ENCODE data around the gene PRPSAP1.
"Not testable (repeated sequence)": the region's sequence is repeated elsewhere in the genome, so short reads cannot be mapped to it uniquely, and the experiment has no call there.

Gene PRPSAP1

DNA sequence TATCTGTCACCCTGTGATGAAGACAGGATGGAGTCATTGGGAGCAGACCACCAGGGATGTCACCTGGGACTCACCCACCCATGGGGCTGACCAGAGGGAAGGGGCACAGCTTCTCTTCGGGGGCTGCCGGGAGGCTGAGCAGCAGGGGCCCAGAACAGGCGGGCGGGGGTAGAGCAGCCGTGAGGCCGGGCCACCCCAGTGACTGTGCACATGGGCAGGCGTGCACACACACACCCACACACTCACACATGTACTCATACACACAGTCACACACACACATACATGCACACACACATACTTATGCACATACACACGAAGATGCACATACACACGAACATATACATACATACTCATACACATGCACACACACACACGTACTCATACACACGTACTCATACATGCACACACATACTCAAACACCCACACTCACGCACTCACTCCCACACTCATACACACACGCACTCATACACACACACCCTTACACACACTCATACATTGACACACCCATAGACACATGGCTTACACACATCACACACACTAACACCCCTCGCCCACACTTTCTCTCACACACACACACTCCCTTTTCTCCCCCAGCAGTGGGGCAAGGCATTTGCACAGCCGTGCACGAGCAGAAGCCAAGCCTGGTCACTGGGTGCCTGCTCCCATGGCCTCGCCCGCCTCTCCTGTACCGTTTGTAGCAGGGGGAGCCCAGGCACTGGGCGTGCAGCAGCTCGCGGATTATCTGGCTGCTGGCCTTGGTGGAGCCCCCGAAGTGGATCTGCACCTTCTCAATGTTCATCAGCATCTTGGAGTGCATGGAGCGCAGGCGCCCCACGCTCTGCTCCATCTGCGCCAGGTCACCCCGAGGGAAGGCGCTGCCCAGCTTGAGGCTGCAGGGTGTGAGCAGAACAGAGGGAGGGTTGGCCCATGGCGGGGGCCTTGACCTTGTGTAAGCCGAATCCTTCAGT lies 76.1 kb downstream of the PRPSAP1 start:
- no peak for DNase-seq (ENCODE audit: low read depth)

DNA sequence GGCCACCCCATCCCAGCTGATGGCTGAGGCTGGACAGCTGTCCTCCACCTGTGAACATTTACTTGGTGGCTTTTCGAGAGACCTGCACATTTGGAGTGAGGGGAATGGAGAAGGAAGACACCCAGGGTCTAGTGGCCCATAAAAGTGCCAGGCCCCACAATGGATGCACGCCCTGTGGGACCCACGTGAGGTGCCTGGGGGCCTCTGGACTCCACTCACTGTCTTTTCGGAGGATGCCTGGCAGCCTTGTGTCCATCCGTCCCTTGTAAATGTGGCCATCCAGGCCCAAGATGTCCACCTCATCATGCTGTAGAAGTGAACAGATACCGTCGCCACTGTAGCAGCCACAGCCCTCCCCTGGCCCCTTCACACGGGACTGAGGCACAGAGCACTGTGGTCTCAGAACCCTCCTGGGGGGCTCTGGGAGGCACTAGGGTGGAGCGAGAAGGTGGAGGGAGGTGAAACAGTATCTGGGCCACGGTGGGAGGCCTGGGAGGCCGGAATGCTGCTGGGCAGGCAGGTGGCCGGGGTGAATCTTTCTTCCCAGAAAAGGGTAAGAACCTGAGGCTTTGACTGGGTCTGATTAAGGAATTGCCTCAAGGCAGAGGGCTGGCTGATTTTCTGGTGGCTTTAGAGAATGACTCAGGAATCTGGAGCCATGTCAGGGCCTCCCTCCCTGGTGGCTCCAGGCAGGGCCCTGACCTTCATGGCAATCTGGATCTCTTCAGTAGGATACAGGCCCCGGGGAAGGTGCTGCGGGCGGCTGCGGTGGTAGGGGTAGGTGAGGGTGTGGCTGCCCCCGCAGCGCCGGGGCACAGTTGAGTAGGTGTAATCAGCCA lies 77.0 kb downstream of the PRPSAP1 start:
- DNase-seq (ENCODE audit: low read depth): peak; percentile 34

DNA sequence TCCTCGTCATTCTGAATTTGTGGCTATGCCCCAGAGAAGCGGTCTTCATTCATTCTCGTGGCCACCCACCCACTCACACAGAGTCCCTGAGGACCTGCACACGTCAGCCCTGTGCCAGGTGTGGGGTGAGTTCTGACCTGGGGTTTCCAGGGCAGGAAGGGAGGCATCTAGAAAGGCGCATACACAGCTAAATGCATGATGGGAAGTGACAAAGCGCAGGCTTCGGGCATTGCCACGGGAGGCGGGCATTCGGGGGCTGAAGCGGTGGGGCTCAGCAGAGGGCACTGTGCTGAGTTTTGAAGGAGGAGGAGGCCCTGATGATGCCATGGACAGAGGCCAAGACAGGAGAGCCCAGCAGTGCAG lies 77.7 kb downstream of the PRPSAP1 start:
- no peak for DNase-seq (ENCODE audit: low read depth)

DNA sequence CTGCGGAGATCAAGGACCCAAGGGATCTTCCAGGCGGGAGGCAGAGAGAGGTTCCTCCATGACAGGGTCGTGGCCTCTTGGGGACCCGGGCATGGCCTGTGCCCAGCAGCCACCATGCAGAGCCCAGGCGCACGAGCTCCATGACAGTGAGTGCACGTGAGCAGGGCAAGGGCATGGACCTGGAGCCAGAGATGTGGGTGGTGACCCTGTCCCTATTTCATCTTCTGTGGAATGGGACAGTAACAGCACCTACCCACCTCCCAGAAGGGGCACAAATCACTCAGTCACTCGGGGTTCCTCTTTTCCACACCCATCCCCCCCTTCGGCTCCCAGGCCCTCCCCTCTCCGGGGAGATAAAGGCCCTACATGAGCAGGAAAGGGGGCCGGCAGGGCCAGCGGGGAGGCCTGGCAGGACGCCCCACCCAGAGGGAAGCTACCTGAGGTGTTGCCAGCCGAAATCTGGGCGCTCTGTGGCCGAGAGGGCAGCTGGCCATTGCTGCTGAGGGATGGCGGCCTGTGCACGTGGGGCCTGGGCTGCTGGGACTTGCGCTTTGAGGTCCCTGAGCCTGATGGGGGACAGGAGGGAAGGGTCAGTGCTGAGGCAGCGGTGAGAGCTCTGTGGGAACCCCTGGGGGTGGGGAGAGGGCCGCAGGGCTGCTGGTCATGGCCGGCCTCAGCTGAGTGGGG lies 78.2 kb downstream of the PRPSAP1 start:
- no peak for DNase-seq (ENCODE audit: low read depth)

DNA sequence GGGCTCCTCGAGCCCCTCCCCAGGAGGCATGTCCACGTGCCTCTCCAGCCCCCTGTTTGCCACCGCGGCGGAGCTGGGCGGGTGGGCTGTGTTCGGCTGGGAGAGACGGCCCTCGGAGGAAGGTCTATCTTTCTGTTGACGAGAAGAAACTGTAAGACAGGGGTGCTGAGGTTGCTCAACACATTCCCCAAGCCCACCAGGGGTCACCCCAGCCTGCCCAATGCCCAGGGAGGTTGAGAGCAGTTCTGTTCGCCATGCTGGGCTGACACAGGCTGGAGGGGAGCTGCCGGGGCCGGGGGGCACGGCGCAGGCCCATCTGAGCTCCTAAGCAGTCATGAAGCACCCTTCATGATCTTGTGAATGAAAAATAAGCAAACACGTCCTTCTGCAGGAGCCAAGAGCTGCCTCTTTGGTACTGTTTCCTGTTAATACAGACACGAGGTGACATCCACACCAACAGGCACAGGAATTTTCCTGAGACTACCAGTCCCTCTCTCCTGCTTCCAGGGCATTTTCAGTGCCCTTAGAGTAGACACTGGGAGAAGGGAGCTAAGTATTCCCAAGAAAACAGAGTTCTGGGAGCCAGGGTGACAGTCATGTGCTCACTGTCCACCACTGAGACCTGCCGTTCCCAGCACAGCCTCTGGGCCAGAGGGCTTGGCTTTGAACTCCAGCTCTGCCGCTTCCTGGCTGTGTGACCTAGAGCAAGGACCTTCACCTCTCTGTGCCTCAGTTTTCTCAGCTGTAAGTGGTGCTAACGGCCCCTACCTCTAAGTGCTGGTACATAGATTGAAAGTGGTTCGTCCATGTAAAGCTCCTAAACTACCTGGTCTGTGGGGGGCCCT lies 79.4 kb downstream of the PRPSAP1 start:
- DNase-seq (ENCODE audit: low read depth): no peak

DNA sequence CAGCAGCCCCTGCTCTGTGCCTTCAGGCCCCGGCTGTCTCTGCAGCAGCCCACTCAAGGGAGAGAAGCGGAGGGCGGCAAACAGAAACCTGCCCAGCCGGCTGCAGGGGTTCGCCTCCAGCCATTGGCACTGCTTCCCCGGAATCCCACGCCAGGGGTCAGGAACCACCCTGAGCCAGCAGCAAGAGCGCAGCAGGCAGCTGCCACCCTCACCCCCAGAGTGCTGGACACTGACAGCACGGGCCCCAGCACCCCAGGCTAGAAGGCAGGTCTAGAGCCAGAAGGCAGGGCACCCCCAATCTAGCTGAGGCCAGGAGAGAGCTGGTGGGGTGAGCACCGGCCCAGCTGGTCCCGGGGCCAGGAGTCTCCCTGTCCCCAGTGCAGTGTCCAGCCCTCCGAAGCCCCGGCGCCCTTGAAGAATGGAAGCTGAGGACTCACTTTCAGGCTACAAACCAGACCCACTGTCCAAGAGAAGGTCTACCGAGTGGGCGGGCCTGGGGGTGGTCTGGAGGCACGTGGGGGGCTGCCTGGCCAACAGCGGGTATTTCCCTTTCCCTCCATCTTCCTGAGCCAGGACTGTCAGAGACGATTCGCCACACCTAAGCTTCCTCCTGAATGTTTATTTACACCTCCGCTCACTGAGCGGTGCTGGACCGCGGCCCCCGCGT lies 80.1 kb downstream of the PRPSAP1 start:
- no peak for DNase-seq (ENCODE audit: low read depth)

DNA sequence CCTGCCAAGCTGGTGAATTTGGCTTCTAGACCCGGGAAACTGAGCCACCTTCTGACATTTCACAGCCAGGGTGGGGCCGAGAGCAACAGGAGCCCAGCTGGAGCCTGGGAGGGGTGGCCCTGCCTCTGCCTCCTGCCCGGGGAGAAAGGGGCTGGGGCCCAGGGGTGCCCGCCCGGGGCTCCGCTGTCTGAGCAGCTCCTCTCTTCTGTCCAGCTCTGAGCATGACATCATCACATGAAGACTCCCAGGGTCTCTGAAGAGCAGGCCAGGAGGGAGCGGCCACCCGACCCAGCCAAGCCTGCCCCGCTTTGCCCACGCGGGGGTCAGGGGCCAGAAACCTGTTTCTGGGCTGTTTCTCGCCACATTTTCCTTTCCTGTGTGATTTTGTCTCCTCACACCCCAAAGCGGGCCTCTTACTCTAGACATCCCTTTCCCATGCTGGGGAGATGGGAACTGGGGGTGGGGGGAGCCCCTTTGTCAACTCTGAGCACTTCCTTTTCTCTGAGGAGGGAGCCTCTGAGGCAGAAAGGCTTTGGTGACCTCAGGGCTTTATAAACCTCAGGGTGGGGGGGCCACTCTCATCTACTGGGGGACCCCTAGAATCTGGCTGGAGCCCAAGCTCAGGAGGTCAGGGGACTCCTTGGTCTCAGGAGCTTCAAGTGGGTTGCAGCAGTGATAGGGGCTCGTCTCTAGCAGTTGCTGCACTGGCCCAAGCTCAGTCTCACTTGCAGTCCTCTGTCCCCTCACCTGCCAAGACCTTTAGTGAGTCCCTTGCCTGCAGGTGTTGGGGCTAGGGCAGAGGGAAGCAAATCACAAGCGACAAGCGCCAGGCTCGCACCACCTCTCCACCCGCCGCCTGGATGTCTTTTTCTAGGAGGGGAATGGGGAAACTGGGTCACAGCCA lies 80.9 kb downstream of the PRPSAP1 start:
- DNase-seq (ENCODE audit: low read depth): no peak

DNA sequence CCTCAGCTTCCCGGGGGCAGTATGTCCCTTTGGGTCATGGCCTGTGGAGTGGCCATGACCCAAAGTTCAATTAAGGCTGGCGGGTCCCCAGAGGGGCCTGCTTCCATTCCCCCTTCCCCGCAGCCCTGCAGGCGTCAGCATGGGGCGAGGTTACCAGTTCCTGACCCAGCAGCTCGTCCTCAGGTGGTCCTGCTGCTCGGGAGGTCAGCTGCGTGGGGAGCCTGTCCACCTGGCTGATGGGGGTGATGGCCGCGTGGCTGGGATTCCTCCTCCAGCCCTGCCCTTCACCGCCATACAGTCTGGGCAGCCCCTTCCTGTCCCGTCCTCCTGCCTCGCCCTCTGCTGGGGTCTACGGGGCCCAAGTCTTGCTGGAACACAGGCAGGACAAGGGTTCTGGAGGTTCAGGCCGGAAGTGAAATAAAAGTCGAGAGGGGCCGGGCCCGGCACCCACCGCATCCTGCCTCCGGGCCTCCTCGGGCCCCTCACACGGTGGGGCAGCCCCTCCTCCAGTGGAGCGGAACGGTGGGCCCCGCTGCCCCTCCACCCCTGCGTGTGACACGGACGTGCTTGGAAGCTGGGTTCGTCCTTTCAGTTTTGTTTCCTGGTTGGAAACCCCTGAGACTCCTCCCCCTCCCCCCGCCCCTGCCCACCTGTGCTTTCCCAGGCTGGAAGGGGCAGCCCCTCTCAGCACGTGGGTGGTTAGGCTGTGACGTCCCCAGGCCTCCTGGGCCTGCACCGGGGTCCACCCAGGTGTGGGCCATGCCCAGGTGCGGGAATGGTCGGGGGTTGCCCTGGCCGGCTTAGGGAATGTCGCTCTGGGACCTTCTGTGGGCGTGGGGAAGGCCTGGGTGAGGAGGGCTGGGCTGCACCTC lies 81.8 kb downstream of the PRPSAP1 start:
- no peak for DNase-seq (ENCODE audit: low read depth)

DNA sequence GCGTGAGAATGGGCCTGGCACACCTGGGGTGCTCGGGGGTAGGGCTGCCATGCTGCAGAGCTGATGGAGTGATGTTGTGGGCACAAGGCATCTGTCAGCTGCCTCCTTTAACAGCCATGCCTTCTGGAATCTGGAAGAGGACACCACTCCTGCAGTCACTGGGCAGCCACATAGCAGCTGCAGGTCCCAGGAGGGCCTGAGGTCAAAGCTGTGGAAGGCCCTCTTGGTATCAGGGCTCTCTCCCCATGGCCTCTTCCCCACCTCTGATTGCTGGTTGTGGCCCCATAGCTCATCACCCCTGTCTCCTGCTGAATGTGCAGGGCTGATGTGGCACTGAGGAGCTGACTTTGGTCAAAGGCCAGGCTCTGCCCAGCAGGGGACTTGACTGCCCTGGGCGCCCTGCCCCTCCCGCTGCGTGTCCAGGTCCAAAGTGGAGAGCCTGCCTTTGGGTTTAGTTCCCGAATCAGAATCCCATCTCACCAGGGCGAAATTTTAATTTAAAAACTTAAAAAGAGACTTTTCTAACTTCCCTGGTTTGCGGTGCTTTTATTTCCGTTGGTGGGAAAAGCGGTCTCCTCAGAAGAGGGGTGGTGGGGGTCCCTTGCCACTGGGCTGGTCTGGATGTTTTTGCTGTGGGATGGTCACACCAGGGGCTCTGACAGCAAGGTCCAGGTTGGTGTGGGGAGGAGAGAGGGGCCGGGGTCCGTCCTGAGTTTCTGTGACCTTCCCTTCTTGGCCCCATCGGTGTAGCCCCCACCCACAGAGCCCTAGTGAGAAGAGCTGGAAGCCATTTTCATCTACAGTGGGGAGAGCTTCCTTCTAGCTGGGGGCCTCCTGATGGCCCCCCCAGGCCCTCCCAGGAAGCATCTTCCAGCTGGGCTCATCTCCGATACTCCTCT lies 82.7 kb downstream of the PRPSAP1 start:
- DNase-seq (ENCODE audit: low read depth): no peak

DNA sequence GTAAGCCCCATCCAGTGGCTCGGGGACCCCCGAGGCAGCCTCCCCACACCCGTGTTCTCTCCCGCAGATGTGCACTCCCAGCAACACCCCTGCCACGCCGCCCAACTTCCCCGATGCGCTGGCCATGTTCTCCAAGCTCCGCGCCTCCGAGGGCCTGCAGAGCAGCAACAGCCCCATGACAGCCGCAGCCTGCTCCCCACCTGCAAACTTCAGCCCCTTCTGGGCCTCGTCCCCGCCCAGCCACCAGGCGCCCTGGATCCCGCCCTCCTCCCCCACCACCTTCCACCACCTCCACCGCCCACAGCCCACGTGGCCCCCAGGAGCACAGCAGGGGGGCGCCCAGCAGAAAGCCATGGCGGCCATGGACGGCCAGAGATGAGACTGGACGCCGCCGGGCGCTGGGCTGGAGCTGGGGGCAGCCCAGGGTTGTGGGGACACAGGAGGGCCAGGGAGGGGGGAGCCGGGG lies 83.6 kb downstream of the PRPSAP1 start:
- no peak for DNase-seq (ENCODE audit: low read depth)

DNA sequence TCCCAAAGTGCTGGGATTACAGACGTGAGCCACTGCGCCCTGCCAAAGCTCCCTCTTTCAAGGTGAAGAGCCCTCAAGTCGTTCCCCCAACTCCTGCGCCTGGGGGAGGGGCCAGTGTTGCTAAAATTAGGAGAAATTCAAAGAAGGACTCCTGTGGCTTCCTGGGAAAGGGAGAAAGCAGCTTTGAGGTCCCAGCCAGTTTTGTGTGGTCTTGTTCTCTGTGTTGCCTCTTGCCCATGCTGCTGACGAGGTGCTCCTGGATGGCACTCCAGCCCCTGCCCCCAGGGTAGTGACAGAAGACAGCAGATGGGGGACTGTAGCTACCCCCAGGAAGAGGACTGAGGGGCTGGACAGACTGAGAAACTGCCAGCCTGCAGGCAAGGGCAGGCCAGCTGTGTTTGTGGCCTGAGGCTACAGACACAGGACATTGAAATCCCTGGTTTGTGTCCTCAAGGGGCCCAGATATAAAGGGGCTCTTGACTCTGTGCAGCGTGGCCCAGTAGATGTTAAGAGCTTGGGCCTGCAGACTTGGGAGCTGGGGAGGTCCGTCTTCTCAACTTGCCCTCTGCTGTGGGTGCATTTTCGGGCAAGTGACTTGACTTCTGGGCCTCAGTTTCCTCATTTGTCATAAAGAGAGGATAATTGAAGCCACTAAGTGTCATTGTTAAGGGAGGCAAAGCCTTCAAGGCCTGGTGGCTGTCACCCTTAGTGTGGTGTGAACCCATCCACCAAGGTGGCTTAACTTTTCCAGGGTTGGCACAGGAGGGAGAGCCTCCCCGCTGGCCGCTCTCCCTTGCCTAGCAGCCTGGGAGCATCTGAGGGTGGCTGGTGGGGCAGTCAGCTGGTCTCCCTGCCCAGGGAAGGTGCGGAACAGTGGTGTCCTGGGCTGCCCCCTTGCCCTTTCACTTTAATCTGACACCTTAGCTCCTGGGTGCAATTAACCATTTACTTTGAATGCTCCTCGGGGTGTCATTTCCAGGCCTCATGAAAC lies 84.4 kb downstream of the PRPSAP1 start:
- DNase-seq (ENCODE audit: low read depth): no peak

DNA sequence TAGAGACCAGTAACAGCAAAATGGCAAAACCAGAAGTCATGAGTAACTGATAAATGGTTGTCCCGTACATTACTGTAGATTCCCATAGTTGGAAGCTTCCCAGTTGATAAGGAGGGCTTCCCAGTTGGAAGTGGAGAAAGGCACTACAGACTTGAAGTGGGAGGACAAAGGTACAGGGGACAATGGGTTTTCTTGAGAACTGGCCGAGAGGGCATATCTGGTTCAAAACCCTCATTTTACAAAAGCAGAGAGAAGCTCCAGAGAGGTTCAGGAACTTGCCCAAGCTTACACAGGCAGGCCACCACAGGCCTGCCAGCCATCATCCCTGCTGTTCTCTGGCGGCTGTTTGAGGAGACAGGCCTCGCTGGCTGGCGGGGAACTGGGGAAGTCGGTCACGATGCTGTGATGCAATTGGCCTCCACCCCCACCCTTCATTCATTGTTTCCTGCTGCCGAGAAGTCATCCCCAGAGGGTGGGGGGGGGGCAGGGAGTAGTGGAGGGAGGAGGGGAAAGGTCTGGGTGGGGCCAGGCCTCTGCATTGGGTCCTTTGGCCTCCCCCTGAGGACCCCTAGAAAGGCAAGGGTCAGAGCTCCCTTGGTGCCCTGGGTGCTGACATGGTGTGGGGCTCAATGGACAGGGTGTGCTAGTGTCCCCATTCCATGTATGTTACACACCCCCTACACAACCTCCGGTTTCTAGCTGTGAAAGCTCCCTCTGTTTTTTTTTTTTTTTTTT lies 85.5 kb downstream of the PRPSAP1 start:
- DNase-seq (ENCODE audit: low read depth): peak; percentile 82

DNA sequence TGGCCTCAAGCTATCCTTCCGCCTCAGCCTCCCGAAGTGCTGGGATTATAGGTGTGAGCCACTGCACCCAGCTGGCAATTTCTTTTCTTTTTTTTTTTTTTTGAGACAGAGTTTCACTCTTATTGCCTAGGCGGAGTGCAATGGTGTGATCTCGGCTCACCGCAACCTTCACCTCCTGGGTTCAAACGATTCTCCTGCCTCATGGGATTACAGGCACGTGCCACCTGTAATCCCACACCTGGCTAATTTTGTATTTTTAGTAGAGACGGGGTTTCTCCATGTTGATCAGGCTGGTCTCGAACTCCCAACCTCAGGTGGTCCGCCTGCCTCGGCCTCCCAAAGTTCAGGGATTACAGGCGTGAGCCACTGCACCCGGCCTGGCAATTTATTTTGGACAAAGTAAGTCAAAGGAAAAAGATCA lies 86.1 kb downstream of the PRPSAP1 start:
- DNase-seq (ENCODE audit: low read depth): not testable (repeated sequence)

DNA sequence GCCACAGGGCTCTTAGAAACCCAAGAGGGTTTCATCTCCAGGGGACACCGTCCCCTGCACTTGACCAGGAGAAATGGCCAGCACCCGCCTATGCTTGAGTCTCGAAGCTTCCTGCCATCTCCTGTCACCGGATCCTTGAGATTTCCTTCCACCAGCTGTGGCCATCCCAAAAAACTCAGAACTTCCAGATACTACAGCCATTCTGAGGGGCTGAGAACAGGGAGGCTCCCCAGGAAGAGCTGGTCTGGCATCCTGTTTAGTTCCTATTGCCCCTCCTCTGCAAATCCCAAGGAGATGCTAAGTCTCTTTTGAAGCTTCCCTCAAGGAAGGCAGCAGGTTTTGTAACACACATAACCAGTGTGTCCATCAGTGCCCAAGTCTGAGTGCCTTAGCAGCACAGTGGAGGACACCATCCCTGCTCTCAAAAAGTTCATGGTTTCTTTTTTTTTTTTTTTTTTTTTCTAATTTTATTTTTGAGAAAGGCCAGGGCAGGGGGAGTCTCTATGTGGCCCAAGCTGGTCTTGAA lies 86.6 kb downstream of the PRPSAP1 start:
- no peak for DNase-seq (ENCODE audit: low read depth)

DNA sequence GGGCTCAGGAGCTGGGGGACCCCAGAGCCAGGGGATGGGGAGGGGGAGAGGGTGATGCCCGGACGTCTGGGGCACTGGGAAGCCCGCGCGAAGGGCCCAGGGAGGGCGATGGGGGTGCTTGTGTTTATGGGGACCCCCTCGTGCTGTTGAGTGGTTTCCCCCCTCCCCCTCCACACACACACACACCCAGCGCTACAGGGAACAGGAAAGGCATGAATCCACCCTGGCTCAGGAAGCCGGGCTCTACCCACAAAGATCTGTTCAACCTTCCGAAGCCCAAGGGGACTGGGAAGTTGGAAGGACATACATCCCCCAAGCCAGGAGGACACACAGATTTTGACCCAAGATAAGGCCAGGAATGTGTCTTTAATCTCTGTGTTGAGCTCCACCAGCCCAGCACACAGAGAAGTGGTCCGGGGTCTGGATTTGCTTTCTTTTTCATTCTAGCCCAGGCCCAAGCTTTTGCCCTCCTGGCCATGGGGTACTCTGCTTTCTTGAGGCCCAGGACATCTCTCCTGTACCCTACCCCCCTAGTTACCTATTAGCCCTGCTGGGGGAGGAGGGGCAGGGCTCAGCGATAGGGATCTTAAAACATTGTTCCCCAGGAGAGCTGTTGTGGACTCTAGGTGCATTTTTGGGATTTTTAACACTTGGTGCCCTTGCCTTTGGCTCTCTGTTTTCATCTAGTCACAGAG lies 87.3 kb downstream of the PRPSAP1 start:
- peak; percentile 47 for DNase-seq (ENCODE audit: low read depth)

Measured in amniotic epithelial cell (primary cell).